A673 (cell line): ENCODE results near the gene PAX9.

Source experiments
- CTCF ChIP-seq: fragments of 300-800, 200-600 bp; sonication (generic); conservative IDR thresholded peaks from 2 replicates; pipeline ENCODE4 v1.5.1; 2017; ENCODE audit warnings: low read depth, mild to moderate bottlenecking, antibody characterized with exemption, low read length, moderate library complexity, mixed read lengths
- EZH2 ChIP-seq: fragments of 200-600 bp; sonication (generic); IDR thresholded peaks from 2 replicates; pipeline ENCODE4 v1.6.1; 2017; ENCODE audit warnings: borderline replicate concordance, low read depth, mild to moderate bottlenecking, mixed read lengths, antibody characterized with exemption, low read length; ENCODE audit not compliant: poor library complexity, severe bottlenecking

GRCh38 chr14:36701132-36701531 lies 39.5 kb downstream of the PAX9 start:
- no peak for TF ChIP-seq CTCF
- no peak for TF ChIP-seq EZH2
